Measurements from ENCODE around the gene RRAD. TPM values are rescaled to one million over a fixed set of nuclear protein-coding genes. Genes with fewer than 3 reads are reported as not detected.

RRAD gene
- total RNA-seq, 1 donor from 2014 or later = 54.2 TPM

DNA sequence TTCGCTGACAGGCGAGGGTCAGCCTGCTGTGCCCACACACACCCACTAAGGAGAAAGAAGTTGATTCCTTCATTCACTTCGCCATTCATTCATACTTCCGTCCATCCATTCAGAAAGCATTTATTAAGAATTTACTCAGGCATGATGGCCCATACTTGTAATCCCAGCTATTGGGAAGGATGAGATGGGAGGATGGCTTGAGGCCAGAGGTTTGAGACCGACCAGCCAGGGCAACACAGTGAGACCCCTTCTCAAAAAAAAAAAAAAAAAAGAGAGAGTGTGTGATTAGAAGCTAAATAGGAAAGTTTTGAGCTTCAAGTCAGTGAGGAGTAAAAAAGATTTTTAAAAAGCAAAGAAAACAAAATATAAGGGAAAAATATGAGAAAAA, 18.7 kb upstream of the RRAD start:
- H3K9me3 ChIP-seq = no peaks in the 10 kb centered on the region
- H3K36me3 ChIP-seq = peaks cover 47 to 49% of the 10 kb centered on the region in 2 donors
- H3K27me3 ChIP-seq = no peaks in the 10 kb centered on the region
- TF ChIP-seq, protein P1, sequence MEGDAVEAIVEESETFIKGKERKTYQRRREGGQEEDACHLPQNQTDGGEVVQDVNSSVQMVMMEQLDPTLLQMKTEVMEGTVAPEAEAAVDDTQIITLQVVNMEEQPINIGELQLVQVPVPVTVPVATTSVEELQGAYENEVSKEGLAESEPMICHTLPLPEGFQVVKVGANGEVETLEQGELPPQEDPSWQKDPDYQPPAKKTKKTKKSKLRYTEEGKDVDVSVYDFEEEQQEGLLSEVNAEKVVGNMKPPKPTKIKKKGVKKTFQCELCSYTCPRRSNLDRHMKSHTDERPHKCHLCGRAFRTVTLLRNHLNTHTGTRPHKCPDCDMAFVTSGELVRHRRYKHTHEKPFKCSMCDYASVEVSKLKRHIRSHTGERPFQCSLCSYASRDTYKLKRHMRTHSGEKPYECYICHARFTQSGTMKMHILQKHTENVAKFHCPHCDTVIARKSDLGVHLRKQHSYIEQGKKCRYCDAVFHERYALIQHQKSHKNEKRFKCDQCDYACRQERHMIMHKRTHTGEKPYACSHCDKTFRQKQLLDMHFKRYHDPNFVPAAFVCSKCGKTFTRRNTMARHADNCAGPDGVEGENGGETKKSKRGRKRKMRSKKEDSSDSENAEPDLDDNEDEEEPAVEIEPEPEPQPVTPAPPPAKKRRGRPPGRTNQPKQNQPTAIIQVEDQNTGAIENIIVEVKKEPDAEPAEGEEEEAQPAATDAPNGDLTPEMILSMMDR (IDR thresholded peaks at IDR 0.05) = no peak
- no peak for DNase-seq (ENCODE audit: low spot score in 2 of 2)
- intact Hi-C loops (cut with DNase I) = no loop called here
- H3K4me1 ChIP-seq = peaks cover 0 to 11% of the 10 kb centered on the region in 2 donors
- H3K27ac ChIP-seq = no peak overlapping the region
- no peak overlapping the region for H3K4me3 ChIP-seq

DNA sequence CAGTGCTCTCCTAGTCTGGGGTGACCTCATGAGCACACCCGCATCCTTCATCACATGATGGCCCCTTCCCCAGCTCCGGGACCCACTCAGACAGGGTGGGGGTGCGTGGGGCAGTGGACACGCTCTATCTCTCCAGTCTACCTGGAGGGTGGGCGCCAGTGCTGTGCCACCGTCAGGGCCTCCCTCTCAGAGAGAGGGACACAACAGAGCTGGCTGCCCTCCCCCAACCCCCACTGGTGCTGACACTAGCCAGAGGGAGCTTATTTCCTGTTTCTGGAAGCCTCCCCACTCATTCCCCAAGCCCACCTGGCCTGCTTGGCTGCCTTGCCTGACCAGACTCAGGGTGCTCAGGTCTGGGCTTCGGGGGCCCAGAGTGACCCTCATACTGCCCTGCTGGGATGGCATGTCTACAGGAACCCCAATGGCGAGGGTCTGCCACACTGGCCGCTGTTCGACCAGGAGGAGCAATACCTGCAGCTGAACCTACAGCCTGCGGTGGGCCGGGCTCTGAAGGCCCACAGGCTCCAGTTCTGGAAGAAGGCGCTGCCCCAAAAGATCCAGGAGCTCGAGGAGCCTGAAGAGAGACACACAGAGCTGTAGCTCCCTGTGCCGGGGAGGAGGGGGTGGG, 18.2 kb upstream of the RRAD start:
- peaks cover 0 to 6% of the 10 kb centered on the region in 2 donors for H3K4me1 ChIP-seq
- no peak for DNase-seq (ENCODE audit: low spot score in 2 of 2)
- H3K9me3 ChIP-seq = no peaks in the 10 kb centered on the region
- TF ChIP-seq, protein P1 (IDR thresholded peaks at IDR 0.05) = no peak
- no peak overlapping the region for H3K4me3 ChIP-seq
- H3K27me3 ChIP-seq = no peaks in the 10 kb centered on the region
- no peak overlapping the region for H3K27ac ChIP-seq
- intact Hi-C loops (cut with DNase I) = no loop called here
- H3K36me3 ChIP-seq = peaks cover 47 to 52% of the 10 kb centered on the region in 2 donors

DNA sequence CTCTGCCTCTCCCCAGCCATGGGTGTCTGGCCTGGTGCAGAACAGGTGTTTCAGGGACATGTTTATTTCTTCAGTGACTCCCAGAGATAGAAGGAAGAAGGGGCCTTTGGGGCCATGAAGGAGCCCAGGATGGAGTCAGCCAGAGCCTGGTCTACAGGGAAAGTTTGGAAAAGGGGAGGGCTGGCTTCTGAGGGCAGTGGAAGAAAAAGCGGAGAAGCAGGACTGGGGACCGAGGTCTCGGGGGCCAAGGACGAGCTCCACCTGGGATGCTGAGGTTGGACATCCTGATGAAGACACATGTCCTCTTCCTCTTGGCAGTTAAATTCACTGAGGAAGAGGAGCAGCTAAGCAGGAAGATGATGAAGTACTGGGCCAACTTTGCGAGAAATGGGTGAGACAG, 17.6 kb upstream of the RRAD start:
- Histone ChIP-seq H3K4me1 (peaks cover 0 to 2% of the 10 kb centered on the region in 2 donors), H3K4me3 (no peak overlapping the region), H3K27me3 (no peaks in the 10 kb centered on the region), H3K9me3 (no peaks in the 10 kb centered on the region), H3K27ac (no peak overlapping the region), H3K36me3 (peaks cover 47 to 57% of the 10 kb centered on the region in 2 donors)
- no peak for DNase-seq (ENCODE audit: low spot score in 2 of 2)
- intact Hi-C loops (cut with DNase I) = no loop called here
- TF ChIP-seq, protein P1 (IDR thresholded peaks at IDR 0.05) = no peak

DNA sequence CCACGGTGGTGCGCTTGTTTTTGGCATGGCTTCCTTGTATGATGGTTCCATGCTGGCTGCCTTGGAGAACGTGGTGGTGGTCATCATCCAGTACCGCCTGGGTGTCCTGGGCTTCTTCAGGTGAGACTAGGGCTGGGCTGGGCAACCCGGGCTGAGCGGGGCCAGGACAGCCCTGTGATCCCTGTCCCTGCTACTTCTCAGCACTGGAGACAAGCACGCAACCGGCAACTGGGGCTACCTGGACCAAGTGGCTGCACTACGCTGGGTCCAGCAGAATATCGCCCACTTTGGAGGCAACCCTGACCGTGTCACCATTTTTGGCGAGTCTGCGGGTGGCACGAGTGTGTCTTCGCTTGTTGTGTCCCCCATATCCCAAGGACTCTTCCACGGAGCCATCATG, 14.9 kb upstream of the RRAD start:
- Histone ChIP-seq H3K4me3 (no peak overlapping the region), H3K36me3 (peaks cover 47 to 58% of the 10 kb centered on the region in 2 donors), H3K4me1 (peaks cover 7 to 12% of the 10 kb centered on the region in 2 donors), H3K9me3 (no peaks in the 10 kb centered on the region), H3K27me3 (no peaks in the 10 kb centered on the region), H3K27ac (no peak overlapping the region)
- TF ChIP-seq, protein P1 (IDR thresholded peaks at IDR 0.05) = no peak
- no peak for DNase-seq (ENCODE audit: low spot score in 2 of 2)
- intact Hi-C loops (cut with DNase I) = no loop called here

DNA sequence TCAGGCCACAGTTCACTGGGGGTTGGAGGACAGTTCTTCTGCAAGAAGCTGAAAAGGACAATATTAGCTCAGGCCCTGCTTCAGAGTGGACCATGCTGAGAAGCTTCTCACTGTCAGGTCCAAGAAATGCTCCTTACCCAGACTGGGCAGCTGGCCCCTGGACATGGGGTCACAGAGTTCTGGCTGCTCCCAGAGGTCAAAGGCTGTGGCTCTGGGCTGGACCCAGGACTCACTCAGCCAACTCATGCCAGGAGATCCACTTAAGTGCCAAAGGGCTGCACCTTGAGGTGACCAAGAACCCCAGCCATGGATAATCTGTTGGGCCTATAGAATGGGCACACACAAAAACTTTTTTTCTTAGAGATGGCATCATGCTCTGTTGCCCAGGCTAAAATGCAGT, 14.0 kb upstream of the RRAD start:
- Histone ChIP-seq H3K27me3 (no peaks in the 10 kb centered on the region), H3K36me3 (peaks cover 47 to 58% of the 10 kb centered on the region in 2 donors)

More for the DNA sequence above, 14.0 kb upstream of the RRAD start:
- Histone ChIP-seq H3K4me1 (peaks cover 7 to 12% of the 10 kb centered on the region in 2 donors), H3K9me3 (no peaks in the 10 kb centered on the region), H3K27ac (no peak overlapping the region), H3K4me3 (no peak overlapping the region)
- TF ChIP-seq, protein P1 (IDR thresholded peaks at IDR 0.05) = no peak
- no peak for DNase-seq (ENCODE audit: low spot score in 2 of 2)
- intact Hi-C loops (cut with DNase I) = no loop called here

All from ascending aorta (tissue), 2 donors.